C4-2B (cell line): ENCODE measurements around the gene INSRR.

Experiments
- H3K27ac ChIP-seq: fragments of 450-650 bp; 2 replicates; pipeline ENCODE4 v1.5.1; 2017
- ZFX ChIP-seq: fragments of 450-650 bp; IDR thresholded peaks from 2 replicates; pipeline ENCODE4 v1.6.1; 2017
- TF ChIP-seq, protein P1 (sequence below): fragments of 450-650 bp; conservative IDR thresholded peaks from 2 replicates; pipeline ENCODE4 v1.5.1; 2017; ENCODE audit warnings: mild to moderate bottlenecking

INSRR gene

GRCh38 chr1:156863631-156864030, 4.7 kb upstream of the INSRR start:
- H3K27ac ChIP-seq = no peak overlapping the region
- TF ChIP-seq, protein P1, sequence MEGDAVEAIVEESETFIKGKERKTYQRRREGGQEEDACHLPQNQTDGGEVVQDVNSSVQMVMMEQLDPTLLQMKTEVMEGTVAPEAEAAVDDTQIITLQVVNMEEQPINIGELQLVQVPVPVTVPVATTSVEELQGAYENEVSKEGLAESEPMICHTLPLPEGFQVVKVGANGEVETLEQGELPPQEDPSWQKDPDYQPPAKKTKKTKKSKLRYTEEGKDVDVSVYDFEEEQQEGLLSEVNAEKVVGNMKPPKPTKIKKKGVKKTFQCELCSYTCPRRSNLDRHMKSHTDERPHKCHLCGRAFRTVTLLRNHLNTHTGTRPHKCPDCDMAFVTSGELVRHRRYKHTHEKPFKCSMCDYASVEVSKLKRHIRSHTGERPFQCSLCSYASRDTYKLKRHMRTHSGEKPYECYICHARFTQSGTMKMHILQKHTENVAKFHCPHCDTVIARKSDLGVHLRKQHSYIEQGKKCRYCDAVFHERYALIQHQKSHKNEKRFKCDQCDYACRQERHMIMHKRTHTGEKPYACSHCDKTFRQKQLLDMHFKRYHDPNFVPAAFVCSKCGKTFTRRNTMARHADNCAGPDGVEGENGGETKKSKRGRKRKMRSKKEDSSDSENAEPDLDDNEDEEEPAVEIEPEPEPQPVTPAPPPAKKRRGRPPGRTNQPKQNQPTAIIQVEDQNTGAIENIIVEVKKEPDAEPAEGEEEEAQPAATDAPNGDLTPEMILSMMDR = no peak
- TF ChIP-seq ZFX = no peak

- no peak for TF ChIP-seq ZFX
- TF ChIP-seq, protein P1 = no peak
- no peak overlapping the region for H3K27ac ChIP-seq
These were observed 4.2 kb upstream of the INSRR start for GRCh38 chr1:156862997-156863599.

DNA sequence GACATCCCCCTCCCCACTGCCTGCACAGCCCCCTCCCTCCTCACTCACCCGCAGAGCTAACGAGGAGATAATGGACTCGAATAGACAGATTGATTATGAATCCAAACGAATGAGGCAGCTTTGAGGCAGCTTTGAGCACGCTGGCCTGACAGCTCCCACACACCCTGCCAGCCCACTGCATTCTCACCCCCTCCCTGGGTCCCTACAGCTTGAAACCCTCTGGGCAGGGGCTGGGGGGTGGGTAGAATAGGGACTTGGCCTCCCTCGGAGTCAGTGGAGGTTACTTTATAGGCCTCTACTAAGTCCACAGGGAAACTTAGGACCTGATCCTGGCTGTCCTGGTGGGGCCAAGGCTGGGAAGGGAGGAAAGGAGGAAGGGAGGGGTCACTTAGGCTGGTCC, 3.7 kb upstream of the INSRR start:
- no peak overlapping the region for H3K27ac ChIP-seq
- no peak for TF ChIP-seq ZFX
- TF ChIP-seq, protein P1 = no peak

- TF ChIP-seq, protein P1 = no peak
- TF ChIP-seq ZFX = no peak
- H3K27ac ChIP-seq = no peak within 1 kb of the TSS
These were observed 1.9 kb upstream of the INSRR start, which contains the start of gene NTRK1 for GRCh38 chr1:156860628-156861423. TSS of gene NTRK1 (plus strand) at chr1:156860865. CDS start at chr1:156860935, 70 bp downstream.

GRCh38 chr1:156860113-156860627, 1.3 kb upstream of the INSRR start:
- no peak overlapping the region for H3K27ac ChIP-seq
- TF ChIP-seq, protein P1 = peak; percentile 92
- no peak for TF ChIP-seq ZFX

DNA sequence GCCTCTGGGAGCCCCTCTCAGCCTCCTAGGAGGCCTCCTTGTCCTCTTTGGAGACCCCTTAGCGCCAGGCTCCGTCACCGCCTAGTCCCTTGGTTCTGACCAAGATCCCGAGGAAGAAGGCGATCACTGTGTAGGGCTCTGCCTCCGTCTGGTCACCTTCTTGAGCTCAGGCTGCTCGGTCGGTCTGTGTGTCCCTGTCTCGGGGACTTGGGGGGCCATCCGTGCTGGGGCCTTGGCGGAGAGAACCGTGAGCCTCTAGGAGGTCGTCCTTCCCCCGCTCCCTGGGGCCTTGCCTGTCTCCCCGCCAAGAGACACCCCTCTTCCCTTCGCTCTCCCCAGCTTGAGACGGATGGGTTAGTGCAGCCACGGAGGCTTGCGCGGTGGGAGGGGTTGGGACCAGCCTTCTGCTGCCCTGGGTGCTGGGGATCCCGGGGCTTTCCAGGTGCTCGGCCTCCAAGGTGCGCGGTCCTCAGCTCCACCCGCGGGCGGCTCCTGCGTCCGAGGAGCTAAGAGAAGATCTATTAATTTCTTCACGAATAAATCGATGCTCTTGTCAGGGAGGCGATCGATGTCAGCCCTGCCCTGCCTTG, 701 bp upstream of the INSRR start:
- no peak overlapping the region for H3K27ac ChIP-seq
- TF ChIP-seq, protein P1 = no peak
- TF ChIP-seq ZFX = no peak

DNA sequence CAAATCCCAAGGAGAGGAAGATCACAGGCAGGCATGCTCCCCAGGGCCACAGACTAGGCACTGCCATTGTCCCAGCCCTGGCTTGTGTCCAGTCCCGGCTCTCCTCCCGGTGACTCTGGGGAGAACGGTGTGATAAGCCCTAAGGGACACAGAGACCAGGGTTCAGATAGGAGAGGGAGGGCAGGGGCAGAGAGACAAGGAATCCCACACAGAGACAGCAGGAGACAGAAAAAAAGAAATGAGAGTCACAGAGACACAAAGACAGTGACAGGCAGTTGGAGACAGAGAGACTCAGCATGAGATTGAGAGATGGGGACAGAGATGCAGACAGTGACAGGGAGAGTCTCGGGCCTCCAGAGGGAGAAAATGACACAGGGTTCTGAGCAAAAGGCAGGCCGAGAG, 361 bp downstream of the INSRR start:
- TF ChIP-seq, protein P1 = no peak
- TF ChIP-seq ZFX = no peak
- H3K27ac ChIP-seq = no peak overlapping the region
